ENCODE results near the gene CEBPZ. TPM values are rescaled to one million over a fixed set of nuclear protein-coding genes. Genes with fewer than 3 reads are reported as not detected.
"Not testable (repeated sequence)": the region's sequence is repeated elsewhere in the genome, so short reads cannot be mapped to it uniquely, and the experiment has no call there.

CEBPZ gene
- total RNA-seq, 4 donors from 2014 or later: 21.0 to 104 (median 32.1) TPM

DNA sequence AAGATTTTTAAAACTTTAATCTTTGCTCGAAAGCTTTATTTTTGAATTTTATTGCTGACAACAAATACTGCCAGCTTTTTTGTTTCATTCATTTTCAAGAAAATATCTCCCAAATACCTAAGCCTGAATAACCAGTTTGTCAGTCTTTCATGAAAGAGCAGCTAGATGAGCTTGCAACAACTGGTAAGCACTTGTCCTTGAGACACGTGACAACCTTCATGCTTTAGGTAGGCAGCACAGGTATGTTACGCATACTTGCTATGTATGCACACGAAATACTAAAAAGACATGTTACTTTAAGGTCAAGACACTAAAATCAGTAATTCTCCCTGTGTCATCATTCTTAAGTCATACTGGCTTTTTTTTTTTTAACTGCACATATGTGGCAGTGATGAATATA lies 12.3 kb downstream of the CEBPZ start:
- H3K36me3 ChIP-seq: peaks cover 0 to 92% (median 0%) of the 10 kb centered on the region in 3 donors
- no peaks in the 10 kb centered on the region for H3K27me3 ChIP-seq
- H3K9me3 ChIP-seq: no peaks in the 10 kb centered on the region
- no peak for DNase-seq
- no peak for TF ChIP-seq POLR2A (IDR thresholded peaks at IDR 0.05)
- TF ChIP-seq, protein P1, sequence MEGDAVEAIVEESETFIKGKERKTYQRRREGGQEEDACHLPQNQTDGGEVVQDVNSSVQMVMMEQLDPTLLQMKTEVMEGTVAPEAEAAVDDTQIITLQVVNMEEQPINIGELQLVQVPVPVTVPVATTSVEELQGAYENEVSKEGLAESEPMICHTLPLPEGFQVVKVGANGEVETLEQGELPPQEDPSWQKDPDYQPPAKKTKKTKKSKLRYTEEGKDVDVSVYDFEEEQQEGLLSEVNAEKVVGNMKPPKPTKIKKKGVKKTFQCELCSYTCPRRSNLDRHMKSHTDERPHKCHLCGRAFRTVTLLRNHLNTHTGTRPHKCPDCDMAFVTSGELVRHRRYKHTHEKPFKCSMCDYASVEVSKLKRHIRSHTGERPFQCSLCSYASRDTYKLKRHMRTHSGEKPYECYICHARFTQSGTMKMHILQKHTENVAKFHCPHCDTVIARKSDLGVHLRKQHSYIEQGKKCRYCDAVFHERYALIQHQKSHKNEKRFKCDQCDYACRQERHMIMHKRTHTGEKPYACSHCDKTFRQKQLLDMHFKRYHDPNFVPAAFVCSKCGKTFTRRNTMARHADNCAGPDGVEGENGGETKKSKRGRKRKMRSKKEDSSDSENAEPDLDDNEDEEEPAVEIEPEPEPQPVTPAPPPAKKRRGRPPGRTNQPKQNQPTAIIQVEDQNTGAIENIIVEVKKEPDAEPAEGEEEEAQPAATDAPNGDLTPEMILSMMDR (IDR thresholded peaks at IDR 0.05): no peak
- H3K4me1 ChIP-seq: no peaks in the 10 kb centered on the region
- H3K27ac ChIP-seq: no peak overlapping the region
- no peak overlapping the region for H3K4me3 ChIP-seq

DNA sequence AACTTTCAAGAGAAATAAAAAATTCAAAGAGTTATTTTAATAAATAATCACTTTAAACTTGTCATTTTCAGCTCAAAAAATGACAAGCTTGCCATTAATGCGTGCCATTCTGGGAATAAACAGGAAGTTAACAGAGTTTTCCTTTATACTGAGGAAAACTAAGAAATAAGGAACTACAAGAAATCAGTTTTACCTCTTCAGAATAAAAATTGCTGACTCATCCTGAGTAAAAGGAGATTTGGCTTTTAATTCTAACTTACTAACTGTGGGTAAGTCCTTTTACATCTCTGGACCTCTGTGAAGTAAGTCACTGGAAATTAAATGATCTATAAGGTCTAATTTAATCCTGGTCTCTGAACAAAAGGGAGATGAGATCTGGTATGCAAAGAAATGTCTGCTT lies 16.1 kb downstream of the CEBPZ start:
- no peak overlapping the region for H3K27ac ChIP-seq

DNA sequence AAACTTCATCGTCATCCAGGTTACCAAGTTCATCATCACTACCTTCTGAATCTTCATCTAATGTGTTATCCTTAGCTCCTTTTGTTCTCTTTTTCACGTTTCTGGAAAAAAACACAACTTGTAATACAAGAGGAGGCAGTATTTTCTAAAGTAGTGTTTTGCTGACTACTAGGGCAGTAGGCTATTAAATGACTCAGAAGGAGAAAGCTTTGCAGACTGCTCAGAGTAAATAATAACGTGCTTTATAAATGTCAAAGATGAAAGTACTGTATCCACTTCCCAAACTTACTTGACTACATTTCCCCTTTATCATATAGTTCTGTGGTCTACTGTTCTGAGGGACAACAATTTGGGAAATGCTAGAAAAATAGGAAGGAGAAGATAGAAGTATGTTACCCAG lies 19.5 kb downstream of the CEBPZ start:
- Histone ChIP-seq H3K4me1 (no peaks in the 10 kb centered on the region), H3K4me3 (no peak overlapping the region), H3K9me3 (no peaks in the 10 kb centered on the region), H3K36me3 (peaks cover 0 to 98% (median 0%) of the 10 kb centered on the region in 3 donors), H3K27me3 (no peaks in the 10 kb centered on the region), H3K27ac (no peak overlapping the region)
- TF ChIP-seq, protein P1 (IDR thresholded peaks at IDR 0.05): no peak
- no peak for TF ChIP-seq POLR2A (IDR thresholded peaks at IDR 0.05)
- DNase-seq: no peak

More for the DNA sequence above, 16.1 kb downstream of the CEBPZ start:
- H3K9me3 ChIP-seq: no peaks in the 10 kb centered on the region
- H3K27me3 ChIP-seq: no peaks in the 10 kb centered on the region
- TF ChIP-seq, protein P1 (IDR thresholded peaks at IDR 0.05): no peak
- TF ChIP-seq POLR2A (IDR thresholded peaks at IDR 0.05): no peak
- no peak for DNase-seq
- no peaks in the 10 kb centered on the region for H3K4me1 ChIP-seq
- peaks cover 0 to 96% (median 0%) of the 10 kb centered on the region in 3 donors for H3K36me3 ChIP-seq
- H3K4me3 ChIP-seq: no peak overlapping the region

DNA sequence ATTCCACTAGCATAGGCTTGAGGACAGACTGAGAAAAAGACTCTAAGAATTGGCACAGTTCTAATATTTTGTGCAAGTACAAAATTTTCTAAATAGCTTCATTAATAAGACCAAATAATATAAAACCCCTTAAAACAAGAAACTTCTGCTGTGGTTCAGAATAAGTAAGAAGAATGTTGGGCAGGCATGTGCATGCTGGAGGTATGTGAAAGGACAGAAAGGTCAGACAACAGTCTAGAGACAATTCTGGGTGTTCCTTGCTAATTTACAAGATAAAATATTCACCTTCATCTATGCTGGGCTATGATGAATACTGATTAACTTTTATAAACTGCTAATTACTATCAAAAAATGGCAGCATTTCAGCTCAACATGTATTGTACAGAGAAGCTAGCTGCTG lies 20.2 kb downstream of the CEBPZ start:
- no peaks in the 10 kb centered on the region for H3K4me1 ChIP-seq
- H3K36me3 ChIP-seq: peaks cover 0 to 98% (median 0%) of the 10 kb centered on the region in 3 donors
- DNase-seq: no peak
- no peak overlapping the region for H3K4me3 ChIP-seq
- no peak for TF ChIP-seq POLR2A (IDR thresholded peaks at IDR 0.05)
- TF ChIP-seq, protein P1 (IDR thresholded peaks at IDR 0.05): no peak
- H3K9me3 ChIP-seq: peaks cover 0 to 3% (median 0%) of the 10 kb centered on the region in 4 donors
- no peak overlapping the region for H3K27ac ChIP-seq
- no peaks in the 10 kb centered on the region for H3K27me3 ChIP-seq

DNA sequence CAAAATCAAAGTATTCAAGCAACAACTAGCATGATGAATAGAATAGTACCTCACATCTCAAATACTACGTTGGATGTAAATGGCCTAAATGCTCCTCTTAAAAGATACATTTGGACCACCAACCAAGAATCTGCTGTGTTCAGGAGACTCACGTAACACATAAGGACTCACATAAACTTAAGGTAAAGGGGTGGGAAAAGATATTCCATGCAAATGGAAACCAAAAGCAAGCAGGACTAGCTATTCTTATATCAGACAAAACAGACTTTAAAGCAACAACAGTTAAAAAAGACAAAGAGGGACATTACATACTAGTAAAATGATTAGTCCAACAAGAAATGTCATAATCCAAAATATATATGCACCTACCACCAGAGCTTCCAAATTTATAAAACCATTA lies 24.6 kb downstream of the CEBPZ start:
- peaks cover 0 to 100% (median 0%) of the 10 kb centered on the region in 3 donors for H3K36me3 ChIP-seq
- not testable (repeated sequence) for H3K4me3 ChIP-seq, H3K4me1 ChIP-seq, DNase-seq, H3K9me3 ChIP-seq, H3K27me3 ChIP-seq, H3K27ac ChIP-seq

DNA sequence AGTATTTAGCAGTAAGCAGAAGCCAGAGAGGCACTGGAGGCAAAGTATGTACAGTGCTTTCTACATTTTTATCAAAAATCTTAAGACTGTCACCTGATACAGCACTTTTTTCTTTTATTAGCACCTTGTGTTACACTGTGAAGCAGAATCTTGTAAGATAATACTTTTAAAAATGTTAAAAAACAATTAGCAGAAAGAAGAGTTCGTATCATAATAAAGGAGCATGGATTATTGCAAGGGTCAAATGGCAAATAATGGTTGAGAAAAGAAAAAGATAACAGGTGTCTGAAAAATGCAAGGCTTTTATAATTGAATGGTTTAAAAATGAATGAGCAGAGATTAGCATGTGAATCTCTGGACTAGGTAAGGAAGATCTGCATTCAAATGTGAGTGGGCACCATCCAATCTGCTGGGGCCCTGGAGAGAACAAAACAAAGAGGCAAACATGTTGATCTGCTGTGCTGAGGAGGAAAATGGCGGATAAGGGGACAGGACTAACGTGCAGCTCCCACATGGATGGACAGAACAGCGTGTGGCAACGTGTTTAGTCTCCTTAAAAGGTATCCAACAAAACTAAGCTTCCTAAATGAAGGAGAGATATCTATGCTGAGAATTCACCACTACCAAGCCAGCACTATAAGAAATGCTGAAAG lies 25.6 kb downstream of the CEBPZ start:
- Histone ChIP-seq H3K27ac (no peak overlapping the region), H3K4me3 (no peak overlapping the region), H3K4me1 (no peaks in the 10 kb centered on the region), H3K27me3 (no peaks in the 10 kb centered on the region), H3K36me3 (peaks cover 0 to 100% (median 0%) of the 10 kb centered on the region in 3 donors), H3K9me3 (peaks cover 0 to 3% (median 0%) of the 10 kb centered on the region in 4 donors)
- DNase-seq: no peak
- TF ChIP-seq, protein P1 (IDR thresholded peaks at IDR 0.05): no peak
- no peak for TF ChIP-seq POLR2A (IDR thresholded peaks at IDR 0.05)

DNA sequence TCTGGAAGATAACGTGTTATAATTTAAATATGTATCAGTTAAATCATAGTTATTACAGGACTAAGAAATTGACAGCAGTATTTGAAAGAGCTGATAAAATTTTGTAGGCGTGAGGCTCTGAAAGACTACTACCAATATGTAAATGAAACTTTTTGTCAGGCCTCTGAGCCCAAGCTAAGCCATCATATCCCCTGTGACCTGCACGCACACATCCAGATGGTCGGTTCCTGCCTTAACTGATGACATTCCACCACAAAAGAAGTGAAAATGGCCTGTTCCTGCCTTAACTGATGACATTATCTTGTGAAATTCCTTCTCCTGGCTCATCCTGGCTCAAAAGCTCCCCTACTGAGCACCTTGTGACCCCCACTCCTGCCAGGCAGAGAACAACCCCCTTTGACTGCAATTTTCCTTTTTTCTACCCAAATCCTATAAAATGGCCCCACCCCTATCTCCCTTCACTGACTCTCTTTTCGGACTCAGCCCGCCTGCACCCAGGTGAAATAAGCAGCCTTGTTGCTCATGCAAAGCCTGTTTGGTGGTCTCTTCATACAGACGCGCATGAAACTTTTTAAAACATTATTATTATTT lies 26.2 kb downstream of the CEBPZ start:
- not testable (repeated sequence) for H3K4me1 ChIP-seq, DNase-seq, H3K27ac ChIP-seq, H3K9me3 ChIP-seq, H3K4me3 ChIP-seq, H3K27me3 ChIP-seq
- H3K36me3 ChIP-seq: peaks cover 0 to 94% (median 0%) of the 10 kb centered on the region in 3 donors
